HEK293 (cell line): ENCODE results near the gene RAB5A.

Experiments
- GLI4 ChIP-seq: fragments of 450-650 bp; formaldehyde crosslinking; IDR thresholded peaks from 2 replicates; pipeline ENCODE4 v1.5.1; 2016; ENCODE audit warnings: missing biosample characterization, missing genetic modification characterization
- ZBTB21 ChIP-seq: fragments of 450-650 bp; formaldehyde crosslinking; IDR thresholded peaks from 2 replicates; pipeline ENCODE4 v1.5.1; 2017; ENCODE audit warnings: missing biosample characterization, missing genetic modification characterization
- ZBTB7A ChIP-seq: fragments of 450-650 bp; formaldehyde crosslinking; IDR thresholded peaks from 2 replicates; pipeline ENCODE4 v1.5.1; 2016; ENCODE audit warnings: low read depth, missing biosample characterization, missing genetic modification characterization
- ZNF214 ChIP-seq: fragments of 450-650 bp; formaldehyde crosslinking; IDR thresholded peaks from 2 replicates; pipeline ENCODE4 v1.5.1; 2017; ENCODE audit warnings: missing biosample characterization, mild to moderate bottlenecking, missing genetic modification characterization, borderline replicate concordance
- ZNF24 ChIP-seq: fragments of 450-650 bp; formaldehyde crosslinking; IDR thresholded peaks from 2 replicates; pipeline ENCODE4 v1.5.1; 2016; ENCODE audit warnings: missing biosample characterization, missing genetic modification characterization
- ZNF391 ChIP-seq: fragments of 450-650 bp; formaldehyde crosslinking; IDR thresholded peaks from 2 replicates; pipeline ENCODE4 v1.5.1; 2016; ENCODE audit warnings: low read depth, missing biosample characterization, missing genetic modification characterization, borderline replicate concordance
- ZNF792 ChIP-seq: fragments of 450-650 bp; formaldehyde crosslinking; IDR thresholded peaks from 2 replicates; pipeline ENCODE4 v1.5.1; 2016; ENCODE audit warnings: missing biosample characterization, missing genetic modification characterization
- ZSCAN16 ChIP-seq: fragments of 450-650 bp; formaldehyde crosslinking; IDR thresholded peaks from 2 replicates; pipeline ENCODE4 v1.5.1; 2016; ENCODE audit warnings: missing biosample characterization, missing genetic modification characterization
- ZSCAN30 ChIP-seq: fragments of 450-650 bp; IDR thresholded peaks from 2 replicates; pipeline ENCODE4 v1.5.1; 2018; ENCODE audit warnings: missing biosample characterization, mild to moderate bottlenecking, missing genetic modification characterization, moderate library complexity
- TF ChIP-seq, protein P1 (sequence below): fragments of 450-650 bp; formaldehyde crosslinking; IDR thresholded peaks from 2 replicates; pipeline ENCODE4 v1.5.1; 2016; ENCODE audit warnings: missing biosample characterization, missing genetic modification characterization, borderline replicate concordance
- TF ChIP-seq, protein P2 (sequence below): fragments of 450-650 bp; formaldehyde crosslinking; IDR thresholded peaks from 2 replicates; pipeline ENCODE4 v1.5.1; 2017; ENCODE audit warnings: missing biosample characterization, missing genetic modification characterization
- TF ChIP-seq, protein P3 (sequence below): fragments of 450-650 bp; formaldehyde crosslinking; IDR thresholded peaks from 2 replicates; pipeline ENCODE4 v1.5.1; 2016; ENCODE audit warnings: missing biosample characterization, missing genetic modification characterization
- TF ChIP-seq, protein P4 (sequence below): fragments of 450-650 bp; formaldehyde crosslinking; IDR thresholded peaks from 2 replicates; pipeline ENCODE4 v1.5.1; 2016; ENCODE audit warnings: missing biosample characterization, missing genetic modification characterization
- TF ChIP-seq, protein P5 (sequence below): fragments of 450-650 bp; formaldehyde crosslinking; IDR thresholded peaks from 2 replicates; pipeline ENCODE4 v1.5.1; 2016; ENCODE audit warnings: missing biosample characterization, missing genetic modification characterization

DNA sequence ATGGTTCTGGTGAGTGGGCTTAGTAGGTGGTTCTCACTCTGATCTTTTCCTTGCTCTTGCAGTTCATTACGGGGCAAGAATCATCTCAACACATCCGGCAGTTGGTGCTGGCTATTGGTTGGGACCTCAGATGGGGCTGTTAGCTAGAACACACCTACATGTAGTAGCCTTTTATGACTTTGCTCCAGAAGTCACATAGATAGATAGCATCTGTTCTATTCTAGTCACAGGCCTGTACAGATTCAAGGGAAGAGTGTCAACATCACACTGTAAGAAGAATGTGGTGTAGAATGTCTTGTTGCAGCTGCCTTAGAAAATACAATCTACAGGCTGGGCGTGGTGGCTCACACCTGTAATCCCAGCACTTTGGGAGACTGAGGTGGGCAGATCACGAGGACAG lies 15.1 kb downstream of the RAB5A start:
- TF ChIP-seq ZSCAN16 (tag by site-specific recombination): no peak
- TF ChIP-seq, protein P1, sequence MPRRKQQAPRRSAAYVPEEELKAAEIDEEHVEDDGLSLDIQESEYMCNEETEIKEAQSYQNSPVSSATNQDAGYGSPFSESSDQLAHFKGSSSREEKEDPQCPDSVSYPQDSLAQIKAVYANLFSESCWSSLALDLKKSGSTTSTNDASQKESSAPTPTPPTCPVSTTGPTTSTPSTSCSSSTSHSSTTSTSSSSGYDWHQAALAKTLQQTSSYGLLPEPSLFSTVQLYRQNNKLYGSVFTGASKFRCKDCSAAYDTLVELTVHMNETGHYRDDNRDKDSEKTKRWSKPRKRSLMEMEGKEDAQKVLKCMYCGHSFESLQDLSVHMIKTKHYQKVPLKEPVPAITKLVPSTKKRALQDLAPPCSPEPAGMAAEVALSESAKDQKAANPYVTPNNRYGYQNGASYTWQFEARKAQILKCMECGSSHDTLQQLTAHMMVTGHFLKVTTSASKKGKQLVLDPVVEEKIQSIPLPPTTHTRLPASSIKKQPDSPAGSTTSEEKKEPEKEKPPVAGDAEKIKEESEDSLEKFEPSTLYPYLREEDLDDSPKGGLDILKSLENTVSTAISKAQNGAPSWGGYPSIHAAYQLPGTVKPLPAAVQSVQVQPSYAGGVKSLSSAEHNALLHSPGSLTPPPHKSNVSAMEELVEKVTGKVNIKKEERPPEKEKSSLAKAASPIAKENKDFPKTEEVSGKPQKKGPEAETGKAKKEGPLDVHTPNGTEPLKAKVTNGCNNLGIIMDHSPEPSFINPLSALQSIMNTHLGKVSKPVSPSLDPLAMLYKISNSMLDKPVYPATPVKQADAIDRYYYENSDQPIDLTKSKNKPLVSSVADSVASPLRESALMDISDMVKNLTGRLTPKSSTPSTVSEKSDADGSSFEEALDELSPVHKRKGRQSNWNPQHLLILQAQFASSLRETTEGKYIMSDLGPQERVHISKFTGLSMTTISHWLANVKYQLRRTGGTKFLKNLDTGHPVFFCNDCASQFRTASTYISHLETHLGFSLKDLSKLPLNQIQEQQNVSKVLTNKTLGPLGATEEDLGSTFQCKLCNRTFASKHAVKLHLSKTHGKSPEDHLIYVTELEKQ (tag by site-specific recombination): no peak
- TF ChIP-seq, protein P2, sequence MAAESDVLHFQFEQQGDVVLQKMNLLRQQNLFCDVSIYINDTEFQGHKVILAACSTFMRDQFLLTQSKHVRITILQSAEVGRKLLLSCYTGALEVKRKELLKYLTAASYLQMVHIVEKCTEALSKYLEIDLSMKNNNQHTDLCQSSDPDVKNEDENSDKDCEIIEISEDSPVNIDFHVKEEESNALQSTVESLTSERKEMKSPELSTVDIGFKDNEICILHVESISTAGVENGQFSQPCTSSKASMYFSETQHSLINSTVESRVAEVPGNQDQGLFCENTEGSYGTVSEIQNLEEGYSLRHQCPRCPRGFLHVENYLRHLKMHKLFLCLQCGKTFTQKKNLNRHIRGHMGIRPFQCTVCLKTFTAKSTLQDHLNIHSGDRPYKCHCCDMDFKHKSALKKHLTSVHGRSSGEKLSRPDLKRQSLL: no peak
- no peak for TF ChIP-seq ZBTB7A (tag by site-specific recombination)
- TF ChIP-seq, protein P3, sequence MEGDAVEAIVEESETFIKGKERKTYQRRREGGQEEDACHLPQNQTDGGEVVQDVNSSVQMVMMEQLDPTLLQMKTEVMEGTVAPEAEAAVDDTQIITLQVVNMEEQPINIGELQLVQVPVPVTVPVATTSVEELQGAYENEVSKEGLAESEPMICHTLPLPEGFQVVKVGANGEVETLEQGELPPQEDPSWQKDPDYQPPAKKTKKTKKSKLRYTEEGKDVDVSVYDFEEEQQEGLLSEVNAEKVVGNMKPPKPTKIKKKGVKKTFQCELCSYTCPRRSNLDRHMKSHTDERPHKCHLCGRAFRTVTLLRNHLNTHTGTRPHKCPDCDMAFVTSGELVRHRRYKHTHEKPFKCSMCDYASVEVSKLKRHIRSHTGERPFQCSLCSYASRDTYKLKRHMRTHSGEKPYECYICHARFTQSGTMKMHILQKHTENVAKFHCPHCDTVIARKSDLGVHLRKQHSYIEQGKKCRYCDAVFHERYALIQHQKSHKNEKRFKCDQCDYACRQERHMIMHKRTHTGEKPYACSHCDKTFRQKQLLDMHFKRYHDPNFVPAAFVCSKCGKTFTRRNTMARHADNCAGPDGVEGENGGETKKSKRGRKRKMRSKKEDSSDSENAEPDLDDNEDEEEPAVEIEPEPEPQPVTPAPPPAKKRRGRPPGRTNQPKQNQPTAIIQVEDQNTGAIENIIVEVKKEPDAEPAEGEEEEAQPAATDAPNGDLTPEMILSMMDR (tag by site-specific recombination): no peak
- no peak for TF ChIP-seq ZNF792
- TF ChIP-seq GLI4 (tag by site-specific recombination): no peak
- no peak for TF ChIP-seq ZBTB21 (tag by site-specific recombination)
- TF ChIP-seq, protein P4, sequence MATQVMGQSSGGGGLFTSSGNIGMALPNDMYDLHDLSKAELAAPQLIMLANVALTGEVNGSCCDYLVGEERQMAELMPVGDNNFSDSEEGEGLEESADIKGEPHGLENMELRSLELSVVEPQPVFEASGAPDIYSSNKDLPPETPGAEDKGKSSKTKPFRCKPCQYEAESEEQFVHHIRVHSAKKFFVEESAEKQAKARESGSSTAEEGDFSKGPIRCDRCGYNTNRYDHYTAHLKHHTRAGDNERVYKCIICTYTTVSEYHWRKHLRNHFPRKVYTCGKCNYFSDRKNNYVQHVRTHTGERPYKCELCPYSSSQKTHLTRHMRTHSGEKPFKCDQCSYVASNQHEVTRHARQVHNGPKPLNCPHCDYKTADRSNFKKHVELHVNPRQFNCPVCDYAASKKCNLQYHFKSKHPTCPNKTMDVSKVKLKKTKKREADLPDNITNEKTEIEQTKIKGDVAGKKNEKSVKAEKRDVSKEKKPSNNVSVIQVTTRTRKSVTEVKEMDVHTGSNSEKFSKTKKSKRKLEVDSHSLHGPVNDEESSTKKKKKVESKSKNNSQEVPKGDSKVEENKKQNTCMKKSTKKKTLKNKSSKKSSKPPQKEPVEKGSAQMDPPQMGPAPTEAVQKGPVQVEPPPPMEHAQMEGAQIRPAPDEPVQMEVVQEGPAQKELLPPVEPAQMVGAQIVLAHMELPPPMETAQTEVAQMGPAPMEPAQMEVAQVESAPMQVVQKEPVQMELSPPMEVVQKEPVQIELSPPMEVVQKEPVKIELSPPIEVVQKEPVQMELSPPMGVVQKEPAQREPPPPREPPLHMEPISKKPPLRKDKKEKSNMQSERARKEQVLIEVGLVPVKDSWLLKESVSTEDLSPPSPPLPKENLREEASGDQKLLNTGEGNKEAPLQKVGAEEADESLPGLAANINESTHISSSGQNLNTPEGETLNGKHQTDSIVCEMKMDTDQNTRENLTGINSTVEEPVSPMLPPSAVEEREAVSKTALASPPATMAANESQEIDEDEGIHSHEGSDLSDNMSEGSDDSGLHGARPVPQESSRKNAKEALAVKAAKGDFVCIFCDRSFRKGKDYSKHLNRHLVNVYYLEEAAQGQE (tag by site-specific recombination): no peak
- TF ChIP-seq ZSCAN30 (tag by site-specific recombination): no peak
- no peak for TF ChIP-seq ZNF24 (tag by site-specific recombination)
- TF ChIP-seq ZNF391: no peak
- no peak for TF ChIP-seq ZNF214 (tag by site-specific recombination)
- TF ChIP-seq, protein P5, sequence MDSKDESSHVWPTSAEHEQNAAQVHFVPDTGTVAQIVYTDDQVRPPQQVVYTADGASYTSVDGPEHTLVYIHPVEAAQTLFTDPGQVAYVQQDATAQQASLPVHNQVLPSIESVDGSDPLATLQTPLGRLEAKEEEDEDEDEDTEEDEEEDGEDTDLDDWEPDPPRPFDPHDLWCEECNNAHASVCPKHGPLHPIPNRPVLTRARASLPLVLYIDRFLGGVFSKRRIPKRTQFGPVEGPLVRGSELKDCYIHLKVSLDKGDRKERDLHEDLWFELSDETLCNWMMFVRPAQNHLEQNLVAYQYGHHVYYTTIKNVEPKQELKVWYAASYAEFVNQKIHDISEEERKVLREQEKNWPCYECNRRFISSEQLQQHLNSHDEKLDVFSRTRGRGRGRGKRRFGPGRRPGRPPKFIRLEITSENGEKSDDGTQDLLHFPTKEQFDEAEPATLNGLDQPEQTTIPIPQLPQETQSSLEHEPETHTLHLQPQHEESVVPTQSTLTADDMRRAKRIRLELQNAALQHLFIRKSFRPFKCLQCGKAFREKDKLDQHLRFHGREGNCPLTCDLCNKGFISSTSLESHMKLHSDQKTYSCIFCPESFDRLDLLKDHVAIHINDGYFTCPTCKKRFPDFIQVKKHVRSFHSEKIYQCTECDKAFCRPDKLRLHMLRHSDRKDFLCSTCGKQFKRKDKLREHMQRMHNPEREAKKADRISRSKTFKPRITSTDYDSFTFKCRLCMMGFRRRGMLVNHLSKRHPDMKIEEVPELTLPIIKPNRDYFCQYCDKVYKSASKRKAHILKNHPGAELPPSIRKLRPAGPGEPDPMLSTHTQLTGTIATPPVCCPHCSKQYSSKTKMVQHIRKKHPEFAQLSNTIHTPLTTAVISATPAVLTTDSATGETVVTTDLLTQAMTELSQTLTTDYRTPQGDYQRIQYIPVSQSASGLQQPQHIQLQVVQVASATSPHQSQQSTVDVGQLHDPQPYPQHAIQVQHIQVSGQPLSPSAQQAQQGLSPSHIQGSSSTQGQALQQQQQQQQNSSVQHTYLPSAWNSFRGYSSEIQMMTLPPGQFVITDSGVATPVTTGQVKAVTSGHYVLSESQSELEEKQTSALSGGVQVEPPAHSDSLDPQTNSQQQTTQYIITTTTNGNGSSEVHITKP: no peak
